G401 (cell line): ENCODE measurements around the gene ATF7. TPM values are rescaled to one million over a fixed set of nuclear protein-coding genes. Genes with fewer than 3 reads are reported as not detected.

Experiments used
- DNase-seq: peaks from one replicate; pipeline ENCODE4 v3.0.0-alpha.2; 2015; ENCODE audit warnings: low spot score
- in situ Hi-C: cut with HindIII; loops from 2 replicates; pipeline ENCODE4 v1.10.0; 2016; ENCODE audit warnings: low sequenced_read_pairs, mixed read lengths
- total RNA-seq: library from RNA; depleted of rRNA; stranded (reverse); fragments of >200 nt; shearing (Covaris generic); gene quantifications from 2 replicates; pipeline ENCODE4 v1.2.3, GENCODE V29; 2014

The ATF7 gene
- total RNA-seq, 1 experiment from 2014 or later = 11.6 TPM

DNA sequence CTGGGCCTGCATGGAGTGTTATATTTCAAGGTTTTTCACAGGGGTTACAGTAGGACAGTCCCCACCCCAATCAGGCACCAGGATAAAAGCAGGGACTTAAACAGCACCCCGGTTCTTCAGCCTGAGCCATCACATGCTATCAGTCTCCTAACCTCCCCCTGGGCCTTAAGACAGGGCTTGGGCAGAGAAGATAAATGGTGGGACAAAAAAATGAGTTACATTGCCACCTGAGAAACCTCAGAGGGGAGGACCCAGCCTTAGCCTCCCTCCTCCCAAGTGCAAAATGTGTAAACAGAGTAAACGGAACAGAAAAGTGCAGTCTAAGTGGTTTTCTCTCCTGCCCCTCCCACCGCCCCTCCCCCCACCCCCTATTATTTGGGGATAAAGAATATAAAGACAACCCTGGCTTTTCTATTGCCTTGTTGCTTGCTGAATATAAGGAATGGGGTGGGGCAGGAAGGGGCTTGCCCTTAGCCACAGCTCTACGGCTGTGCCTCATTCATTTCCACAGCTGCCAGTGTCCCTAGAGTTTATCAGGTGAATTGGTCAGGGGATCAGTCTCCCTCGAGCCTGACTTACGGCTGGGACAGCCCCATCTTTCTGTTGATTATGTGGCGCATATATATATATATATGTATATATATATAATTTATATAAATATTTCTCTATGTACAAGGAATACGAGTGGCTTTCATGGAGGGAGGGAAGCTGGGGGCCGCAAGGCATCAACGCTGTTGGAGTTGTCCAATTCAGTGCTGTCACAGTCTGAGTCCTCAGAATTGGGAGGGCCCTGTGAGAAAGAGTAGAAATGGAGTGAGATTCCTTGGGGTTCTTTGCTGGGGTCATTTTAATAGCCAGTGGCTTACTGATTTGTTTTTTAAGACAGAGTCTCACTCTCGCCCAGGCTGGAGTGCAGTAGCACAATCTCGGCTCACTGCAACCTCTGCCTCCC is 145.4 kb downstream of the ATF7 start:
- in situ Hi-C loops = no loop called here
- DNase-seq = no peak

DNA sequence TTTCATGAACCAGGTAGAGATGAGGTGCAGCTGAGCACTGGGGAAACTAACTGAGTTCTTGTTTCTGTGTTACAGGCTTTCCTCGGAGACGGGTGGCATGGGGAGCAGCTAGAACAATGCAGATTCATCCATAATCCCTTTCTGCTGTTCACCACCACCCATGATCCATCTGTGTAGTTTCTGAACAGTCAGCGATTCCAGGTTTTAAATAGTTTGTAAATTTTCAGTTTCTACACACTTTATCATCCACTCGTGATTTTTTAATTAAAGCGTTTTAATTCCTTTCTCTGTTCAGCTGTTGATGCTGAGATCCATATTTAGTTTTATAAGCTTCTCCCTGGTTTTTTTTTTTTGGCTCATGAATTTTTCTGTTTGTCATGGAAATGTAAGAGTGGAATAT is 146.9 kb downstream of the ATF7 start:
- no peak for DNase-seq
- in situ Hi-C loops = no loop called here

DNA sequence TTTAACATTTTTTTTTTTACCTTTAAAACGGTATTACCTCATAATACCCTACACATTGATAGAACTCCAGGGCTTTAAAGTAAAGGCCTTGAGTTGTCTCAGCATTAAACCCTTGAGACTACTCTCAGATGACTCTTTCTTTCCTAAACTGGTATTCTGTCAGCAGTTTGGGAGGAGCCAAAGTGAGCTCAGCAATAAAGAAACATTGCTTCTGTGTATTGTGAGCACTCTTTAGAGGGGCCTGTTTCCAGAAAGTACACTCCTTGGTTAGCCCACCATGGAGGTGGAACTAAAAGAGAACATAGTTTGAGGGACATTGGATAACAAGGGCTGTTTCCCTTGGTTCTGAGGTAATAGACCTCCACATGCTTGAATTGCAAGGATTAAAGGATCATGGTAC is 147.3 kb downstream of the ATF7 start:
- in situ Hi-C loops = no loop called here
- no peak for DNase-seq

DNA sequence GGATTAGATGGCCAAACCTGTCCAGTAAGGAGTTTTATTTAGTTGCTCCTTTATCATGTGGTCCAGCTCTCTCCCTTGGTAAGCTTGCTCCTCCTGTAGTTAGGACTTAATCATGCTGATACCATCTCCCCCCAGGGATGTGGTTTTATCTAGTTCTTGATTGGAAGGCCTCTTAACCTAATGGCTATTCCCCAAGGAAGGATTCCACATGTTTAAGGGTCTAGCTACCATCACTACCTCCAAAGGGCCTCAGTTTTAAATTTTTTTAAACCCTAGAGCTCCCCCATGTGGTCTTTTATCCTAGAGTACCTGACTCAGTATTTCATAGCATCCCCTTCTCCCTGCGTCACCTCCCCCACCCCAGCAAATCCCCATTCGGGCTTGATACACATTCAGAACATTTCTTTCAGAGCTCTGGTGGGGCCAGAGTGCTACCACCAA is 149.4 kb downstream of the ATF7 start:
- in situ Hi-C loops = no loop called here
- DNase-seq = no peak

DNA sequence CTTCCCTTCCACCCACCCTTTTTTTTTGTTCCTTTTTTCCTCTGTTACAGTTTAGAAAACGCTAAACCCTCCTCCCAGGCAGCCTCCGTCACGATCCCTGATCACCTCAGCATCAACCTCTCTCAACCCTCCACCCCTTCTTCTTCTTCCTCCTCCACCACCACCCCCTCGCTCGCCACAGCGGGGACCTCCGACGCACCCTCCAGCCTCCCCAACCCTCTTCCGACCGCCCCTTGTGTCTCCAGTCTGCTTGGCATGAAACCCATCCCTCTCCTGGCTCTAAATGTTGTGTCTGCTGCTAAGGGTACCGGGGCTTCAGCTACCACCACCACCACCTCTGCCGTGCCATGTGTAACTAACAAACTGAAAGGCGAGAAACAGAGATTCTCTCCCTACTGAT is 151.4 kb downstream of the ATF7 start:
- no peak for DNase-seq
- in situ Hi-C loops = no loop called here

GRCh38 chr12:53474077-53474476 is 152.1 kb downstream of the ATF7 start:
- DNase-seq = no peak
- in situ Hi-C loops = no loop called here

GRCh38 chr12:53472056-53472582 is 154.1 kb downstream of the ATF7 start:
- in situ Hi-C loops = no loop called here
- DNase-seq = no peak

DNA sequence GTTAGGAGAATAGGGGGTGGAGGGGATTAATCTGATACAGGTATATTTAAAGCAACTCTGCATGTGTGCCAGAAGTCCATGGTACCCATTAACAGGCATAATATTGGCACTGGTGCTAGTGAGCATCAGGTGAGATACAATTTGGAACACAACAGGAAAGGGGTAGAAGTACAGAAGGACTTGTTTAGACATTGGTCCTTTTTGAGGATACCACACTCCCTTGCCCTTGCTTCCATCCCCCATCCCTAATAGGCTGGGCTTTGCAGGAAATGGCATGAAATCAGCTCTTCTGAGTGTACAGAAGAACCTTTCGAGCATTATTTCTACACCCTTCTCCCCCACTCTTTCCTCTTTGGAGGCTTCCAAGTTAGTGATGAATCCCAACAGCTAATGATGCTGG is 157.9 kb downstream of the ATF7 start:
- DNase-seq = no peak
- in situ Hi-C loops = no loop called here

GRCh38 chr12:53467880-53468279 is 158.3 kb downstream of the ATF7 start:
- in situ Hi-C loops = no loop called here
- no peak for DNase-seq

- in situ Hi-C loops = no loop called here
- no peak for DNase-seq
Measured at GRCh38 chr12:53467082-53467481, 159.1 kb downstream of the ATF7 start.

DNA sequence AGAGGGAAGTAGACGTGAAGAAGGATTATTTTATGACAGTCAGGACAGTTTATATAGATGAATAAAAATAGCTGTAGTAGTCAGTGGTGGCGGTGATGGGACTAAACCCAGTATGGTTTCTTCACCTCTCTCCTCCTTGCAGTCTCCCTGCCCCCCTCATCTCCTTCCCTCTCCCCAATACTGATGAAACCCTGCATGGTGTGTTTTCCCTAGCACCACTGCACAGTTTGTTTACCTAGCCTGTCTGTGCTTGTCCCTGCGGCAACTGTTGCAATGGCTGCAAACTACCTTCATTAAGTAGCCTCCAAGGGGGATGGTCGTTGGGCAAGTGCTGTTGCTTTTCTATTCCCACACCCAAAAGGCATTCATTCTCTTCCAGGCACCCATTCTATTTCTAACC is 159.5 kb downstream of the ATF7 start:
- DNase-seq = no peak
- in situ Hi-C loops = no loop called here

GRCh38 chr12:53465679-53466078 is 160.5 kb downstream of the ATF7 start:
- DNase-seq = no peak
- in situ Hi-C loops = no loop called here

DNA sequence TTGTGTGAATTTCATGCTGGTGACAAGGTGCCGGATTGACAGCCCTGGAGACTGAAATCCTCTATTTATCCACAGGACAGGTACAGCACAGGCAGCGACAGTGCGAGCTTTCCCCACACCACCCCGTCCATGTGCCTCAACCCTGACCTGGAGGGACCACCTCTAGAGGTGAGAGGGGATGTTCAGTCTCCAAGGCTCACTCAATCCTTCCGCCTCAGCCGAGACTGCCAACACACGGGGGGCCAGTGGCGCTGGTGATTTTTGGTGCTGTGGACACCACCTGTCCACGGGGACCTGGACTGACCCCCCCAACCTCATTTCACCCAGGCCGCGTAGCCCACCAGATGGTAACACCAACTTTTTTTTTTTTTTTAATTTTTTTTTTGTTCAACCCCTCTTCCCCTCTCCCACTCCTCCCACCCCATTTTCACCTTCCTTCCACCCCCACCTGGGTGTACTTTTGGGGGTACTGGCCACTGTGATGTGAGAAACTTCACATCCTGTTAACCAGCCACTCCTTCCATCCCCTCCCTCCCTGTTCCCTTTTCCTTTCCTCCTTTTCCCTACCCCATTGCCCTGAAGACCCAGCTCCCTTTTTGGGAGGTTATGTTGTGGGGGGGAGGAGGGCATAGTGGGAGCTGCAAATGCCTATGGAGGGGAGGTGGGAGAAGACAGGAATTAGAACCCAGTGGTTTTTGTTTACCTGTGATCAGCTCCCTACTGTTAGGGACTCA is 161.3 kb downstream of the ATF7 start:
- in situ Hi-C loops = no loop called here

GRCh38 chr12:53463802-53464560 is 162.2 kb downstream of the ATF7 start:
- DNase-seq = no peak
- in situ Hi-C loops = no loop called here

More for the DNA sequence above, 161.3 kb downstream of the ATF7 start:
- DNase-seq = no peak

DNA sequence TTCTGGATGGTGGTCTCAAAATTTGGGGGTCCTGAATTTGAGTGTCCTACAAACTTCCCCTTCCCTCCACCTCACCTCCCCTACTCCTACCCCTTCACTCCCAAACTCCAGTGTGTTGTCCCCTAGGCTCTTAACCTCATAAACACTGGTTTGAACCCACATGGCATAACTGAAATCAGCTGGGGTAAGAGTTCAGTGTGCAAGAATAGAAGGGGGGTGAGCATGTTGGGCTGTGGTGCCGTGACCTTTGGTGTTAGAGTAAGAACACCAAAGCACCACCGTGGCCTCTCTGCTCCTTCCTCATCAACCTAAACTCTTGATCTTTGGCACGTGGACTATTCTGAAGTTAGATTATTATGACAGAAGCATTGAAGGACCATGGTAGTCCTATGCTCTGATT is 163.2 kb downstream of the ATF7 start:
- in situ Hi-C loops = no loop called here
- no peak for DNase-seq

GRCh38 chr12:53461591-53461990 is 164.6 kb downstream of the ATF7 start:
- in situ Hi-C loops = no loop called here
- DNase-seq = no peak

DNA sequence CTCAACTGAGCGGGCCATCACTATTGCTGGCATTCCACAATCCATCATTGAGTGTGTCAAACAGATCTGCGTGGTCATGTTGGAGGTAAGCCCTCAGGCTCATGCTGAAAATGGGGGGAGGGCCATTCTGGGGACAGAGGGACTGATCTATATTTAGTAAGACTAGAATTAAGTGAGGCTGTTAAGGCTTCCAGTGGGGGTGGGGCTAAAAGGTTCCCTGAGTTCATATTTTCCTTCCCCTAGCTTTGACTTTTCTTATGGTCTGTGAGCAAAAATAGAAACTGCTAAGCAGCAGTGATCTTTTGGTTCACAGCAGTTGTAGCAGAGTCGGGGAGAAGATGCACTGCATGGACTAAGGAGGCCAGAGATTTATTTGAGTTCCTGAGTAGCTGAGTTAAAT is 165.1 kb downstream of the ATF7 start:
- DNase-seq = no peak
- in situ Hi-C loops = no loop called here

GRCh38 chr12:53459097-53459496 is 167.1 kb downstream of the ATF7 start:
- in situ Hi-C loops = no loop called here
- no peak for DNase-seq
